CD4-positive, CD25-positive, alpha-beta regulatory T cell (primary cell): Measurements from ENCODE around the gene APBA2. TPM values are rescaled to one million over a fixed set of nuclear protein-coding genes. Genes with fewer than 3 reads are reported as not detected.

Experiments
- ATAC-seq, 2 donors: fragments of 150-1000 bp; cut with Tn5 transposase; one replicate each; pipeline ENCODE4 v1.10.0; 2021; ENCODE audit warnings: low read depth in 2 of 2, moderate number of reproducible peaks in 2 of 2, moderate library complexity in 1 of 2
- DNase-seq, 3 donors: peaks; one replicate each; pipeline versions ENCODE4 v3.0.0 to v3.0.0-alpha.2; 2012 to 2022; ENCODE audit warnings: mixed read lengths in 1 of 3
- H3K27ac ChIP-seq: one replicate; pipeline ENCODE4 v1.7.0; 2013; ENCODE audit warnings: mild to moderate bottlenecking, low read length; ENCODE audit not compliant: insufficient read depth, poor library complexity, severe bottlenecking
- H3K27me3 ChIP-seq: one replicate; pipeline ENCODE4 v1.7.0; 2013; ENCODE audit warnings: low read length; ENCODE audit not compliant: control insufficient read depth, insufficient read depth
- H3K36me3 ChIP-seq: one replicate; pipeline ENCODE4 v1.7.0; 2013; ENCODE audit warnings: mild to moderate bottlenecking, low read length, moderate library complexity; ENCODE audit not compliant: control insufficient read depth, insufficient read depth
- H3K4me1 ChIP-seq: 2 replicates; pipeline ENCODE4 v1.7.0; 2013; ENCODE audit warnings: mild to moderate bottlenecking, low read length; ENCODE audit not compliant: insufficient read depth, control insufficient read depth, poor library complexity, severe bottlenecking
- H3K4me3 ChIP-seq: one replicate; pipeline ENCODE4 v1.7.0; 2013; ENCODE audit warnings: low read depth, mild to moderate bottlenecking, low read length, moderate library complexity
- H3K9me3 ChIP-seq, 2 experiments: 1 replicate in 1 of 2; 2 replicates in 1 of 2; pipeline ENCODE4 v1.7.0; 2013; ENCODE audit warnings: low read length in 2 of 2, mild to moderate bottlenecking in 1 of 2, moderate library complexity in 1 of 2; ENCODE audit not compliant: control insufficient read depth in 2 of 2
- H3K27ac Mint-ChIP-seq, 3 donors: one replicate each; pipeline ENCODE4 v1.8.0; 2020 to 2022; ENCODE audit warnings: mild to moderate bottlenecking in 3 of 3, mixed read lengths in 3 of 3, moderate library complexity in 2 of 3
- H3K27me3 Mint-ChIP-seq: one replicate; pipeline ENCODE4 v1.8.0; 2022; ENCODE audit warnings: mild to moderate bottlenecking, mixed read lengths
- H3K36me3 Mint-ChIP-seq: one replicate; pipeline ENCODE4 v1.8.0; 2020; ENCODE audit warnings: mixed read lengths
- H3K4me1 Mint-ChIP-seq, 4 donors: one replicate each; pipeline ENCODE4 v1.8.0; 2020 to 2022; ENCODE audit warnings: mixed read lengths in 4 of 4, mild to moderate bottlenecking in 1 of 4
- H3K4me3 Mint-ChIP-seq, 4 donors: one replicate each; pipeline ENCODE4 v1.8.0; 2020 to 2022; ENCODE audit warnings: mild to moderate bottlenecking in 4 of 4, mixed read lengths in 4 of 4, moderate library complexity in 3 of 4
- H3K9me3 Mint-ChIP-seq, 7 donors: one replicate each; pipeline ENCODE4 v1.8.0; 2020 to 2022; ENCODE audit warnings: mixed read lengths in 7 of 7, mild to moderate bottlenecking in 3 of 7, moderate library complexity in 2 of 7
- polyA plus RNA-seq, 4 donors: library from polyadenylated mRNA; unstranded; fragments of 300-500 nt; fragmentation: Illumina TruSeq; gene quantifications; one replicate each; pipeline ENCODE4 v1.2.3, GENCODE V29; 2021
- total RNA-seq: library from RNA; stranded (reverse); gene quantifications from one replicate; pipeline ENCODE4 v1.2.3, GENCODE V29; 2022

APBA2 gene
- total and polyA plus RNA-seq, 5 donors from 2014 or later = 8.6 to 24.2 (median 13.9) TPM

- no peak overlapping the region for H3K27ac Mint-ChIP-seq
- Histone ChIP-seq H3K36me3 (no peaks in the 10 kb centered on the region), H3K4me1 (no peaks in the 10 kb centered on the region), H3K9me3 (no peaks in the 10 kb centered on the region), H3K4me3 (no peak overlapping the region), H3K27ac (no peak overlapping the region), H3K27me3 (no peaks in the 10 kb centered on the region)
- H3K4me3 Mint-ChIP-seq = no peak overlapping the region
- ATAC-seq (no peak), DNase-seq (no peak)
- H3K4me1 Mint-ChIP-seq = no peaks in the 10 kb centered on the region
- no peaks in the 10 kb centered on the region for H3K9me3 Mint-ChIP-seq
- H3K27me3 Mint-ChIP-seq = no peaks in the 10 kb centered on the region
- no peaks in the 10 kb centered on the region for H3K36me3 Mint-ChIP-seq
Observed at GRCh38 chr15:29125382-29126207, 239.8 kb downstream of the APBA2 start.

GRCh38 chr15:29126208-29126536, 240.4 kb downstream of the APBA2 start:
- H3K4me1 ChIP-seq = no peaks in the 10 kb centered on the region
- no peak overlapping the region for H3K4me3 Mint-ChIP-seq
- H3K27me3 Mint-ChIP-seq = no peaks in the 10 kb centered on the region
- H3K9me3 Mint-ChIP-seq = peaks cover 0 to under 1% (median 0%) of the 10 kb centered on the region in 7 donors
- H3K27ac Mint-ChIP-seq = no peak overlapping the region
- H3K36me3 Mint-ChIP-seq = no peaks in the 10 kb centered on the region
- H3K4me3 ChIP-seq = no peak overlapping the region
- H3K9me3 ChIP-seq = no peaks in the 10 kb centered on the region
- no peak for ATAC-seq
- no peak overlapping the region for H3K27ac ChIP-seq
- DNase-seq = no peak
- H3K27me3 ChIP-seq = no peaks in the 10 kb centered on the region
- H3K36me3 ChIP-seq = no peaks in the 10 kb centered on the region
- H3K4me1 Mint-ChIP-seq = no peaks in the 10 kb centered on the region

GRCh38 chr15:29126821-29127461, 241.2 kb downstream of the APBA2 start:
- no peak overlapping the region for H3K4me3 Mint-ChIP-seq
- ATAC-seq (no peak), DNase-seq (no peak)
- no peaks in the 10 kb centered on the region for H3K27me3 Mint-ChIP-seq
- no peaks in the 10 kb centered on the region for H3K36me3 ChIP-seq
- no peak overlapping the region for H3K27ac ChIP-seq
- no peaks in the 10 kb centered on the region for H3K27me3 ChIP-seq
- H3K9me3 Mint-ChIP-seq = peaks cover 0 to 1% (median 0%) of the 10 kb centered on the region in 7 donors
- H3K27ac Mint-ChIP-seq = no peak overlapping the region
- no peak overlapping the region for H3K4me3 ChIP-seq
- no peaks in the 10 kb centered on the region for H3K9me3 ChIP-seq
- no peaks in the 10 kb centered on the region for H3K4me1 ChIP-seq
- H3K36me3 Mint-ChIP-seq = no peaks in the 10 kb centered on the region
- H3K4me1 Mint-ChIP-seq = no peaks in the 10 kb centered on the region

GRCh38 chr15:29127506-29128430, 242.0 kb downstream of the APBA2 start:
- H3K9me3 ChIP-seq = no peaks in the 10 kb centered on the region
- Mint-ChIP-seq H3K27ac (no peak overlapping the region), H3K4me1 (no peaks in the 10 kb centered on the region), H3K9me3 (peaks cover 0 to 1% (median 0%) of the 10 kb centered on the region in 7 donors), H3K4me3 (no peak overlapping the region), H3K36me3 (no peaks in the 10 kb centered on the region), H3K27me3 (no peaks in the 10 kb centered on the region)
- H3K27me3 ChIP-seq = no peaks in the 10 kb centered on the region
- DNase-seq (no peak), ATAC-seq (no peak)
- H3K27ac ChIP-seq = no peak overlapping the region
- no peak overlapping the region for H3K4me3 ChIP-seq
- no peaks in the 10 kb centered on the region for H3K4me1 ChIP-seq
- no peaks in the 10 kb centered on the region for H3K36me3 ChIP-seq

- Mint-ChIP-seq H3K9me3 (peaks cover 0 to 1% (median 0%) of the 10 kb centered on the region in 7 donors), H3K4me1 (no peaks in the 10 kb centered on the region), H3K4me3 (peak overlapping the region in 1 of 4 donors; percentile 15), H3K36me3 (no peaks in the 10 kb centered on the region), H3K27me3 (no peaks in the 10 kb centered on the region), H3K27ac (no peak overlapping the region)
- ATAC-seq (no peak), DNase-seq (no peak)
- no peaks in the 10 kb centered on the region for H3K9me3 ChIP-seq
- no peak overlapping the region for H3K4me3 ChIP-seq
- no peak overlapping the region for H3K27ac ChIP-seq
- H3K36me3 ChIP-seq = no peaks in the 10 kb centered on the region
- no peaks in the 10 kb centered on the region for H3K4me1 ChIP-seq
- H3K27me3 ChIP-seq = no peaks in the 10 kb centered on the region
Observed at GRCh38 chr15:29128671-29129070, 242.9 kb downstream of the APBA2 start.

- ATAC-seq = no peak
- H3K9me3 ChIP-seq = no peaks in the 10 kb centered on the region
- H3K4me1 ChIP-seq = no peaks in the 10 kb centered on the region
- H3K27me3 ChIP-seq = no peaks in the 10 kb centered on the region
- Mint-ChIP-seq H3K9me3 (peaks cover 0 to 1% (median 0%) of the 10 kb centered on the region in 7 donors), H3K4me3 (no peak overlapping the region), H3K4me1 (no peaks in the 10 kb centered on the region), H3K36me3 (no peaks in the 10 kb centered on the region), H3K27ac (no peak overlapping the region), H3K27me3 (no peaks in the 10 kb centered on the region)
- H3K27ac ChIP-seq = no peak overlapping the region
- no peak for DNase-seq
- no peaks in the 10 kb centered on the region for H3K36me3 ChIP-seq
- H3K4me3 ChIP-seq = no peak overlapping the region
Observed at GRCh38 chr15:29129221-29129620, 243.4 kb downstream of the APBA2 start.

GRCh38 chr15:29129926-29130325, 244.2 kb downstream of the APBA2 start:
- ATAC-seq (no peak), DNase-seq (no peak)
- Mint-ChIP-seq H3K36me3 (no peaks in the 10 kb centered on the region), H3K9me3 (peaks cover 0 to 1% (median 0%) of the 10 kb centered on the region in 7 donors), H3K27me3 (no peaks in the 10 kb centered on the region), H3K27ac (no peak overlapping the region), H3K4me1 (no peaks in the 10 kb centered on the region), H3K4me3 (no peak overlapping the region)
- Histone ChIP-seq H3K4me1 (no peaks in the 10 kb centered on the region), H3K36me3 (no peaks in the 10 kb centered on the region), H3K27ac (no peak overlapping the region), H3K27me3 (no peaks in the 10 kb centered on the region), H3K9me3 (no peaks in the 10 kb centered on the region), H3K4me3 (no peak overlapping the region)
